ENCODE results near the gene PPIE.
"Not testable (repeated sequence)": the region's sequence is repeated elsewhere in the genome, so short reads cannot be mapped to it uniquely, and the experiment has no call there.

The PPIE gene

GRCh38 chr1:39758556-39759435 lies 20.1 kb downstream of the PPIE start:
- no peak overlapping the region for H3K9ac ChIP-seq (ENCODE audit: low read length in 2 of 2)

GRCh38 chr1:39759436-39759726 lies 20.7 kb downstream of the PPIE start:
- Histone ChIP-seq H3K27ac (ENCODE audit: low read length) (no peak overlapping the region), H3K4me3 (ENCODE audit: low read length in 2 of 2) (no peak overlapping the region), H3K36me3 (ENCODE audit: control insufficient read depth in 2 of 2, insufficient read depth in 2 of 2, low read length in 2 of 2) (peaks cover 20 to 33% of the 10 kb centered on the region in 2 donors), H3K4me1 (ENCODE audit: control insufficient read depth, insufficient read depth, low read length) (no peaks in the 10 kb centered on the region), H3K27me3 (ENCODE audit: control insufficient read depth in 1 of 2, insufficient read depth in 2 of 2, low read length in 2 of 2) (no peaks in the 10 kb centered on the region), H3K9ac (ENCODE audit: low read length in 2 of 2) (no peak overlapping the region), H3K9me3 (ENCODE audit: control insufficient read depth in 2 of 2, low read length in 2 of 2) (no peaks in the 10 kb centered on the region)

More at GRCh38 chr1:39758556-39759435, 20.1 kb downstream of the PPIE start:
- Histone ChIP-seq H3K27me3 (ENCODE audit: control insufficient read depth in 1 of 2, insufficient read depth in 2 of 2, low read length in 2 of 2) (no peaks in the 10 kb centered on the region), H3K9me3 (ENCODE audit: control insufficient read depth in 2 of 2, low read length in 2 of 2) (no peaks in the 10 kb centered on the region), H3K4me3 (ENCODE audit: low read length in 2 of 2) (no peak overlapping the region), H3K4me1 (ENCODE audit: control insufficient read depth, insufficient read depth, low read length) (no peaks in the 10 kb centered on the region), H3K36me3 (ENCODE audit: control insufficient read depth in 2 of 2, insufficient read depth in 2 of 2, low read length in 2 of 2) (peaks cover 23 to 36% of the 10 kb centered on the region in 2 donors), H3K27ac (ENCODE audit: low read length) (no peak overlapping the region)

- Histone ChIP-seq H3K4me1 (ENCODE audit: control insufficient read depth, insufficient read depth, low read length) (no peaks in the 10 kb centered on the region), H3K27me3 (ENCODE audit: control insufficient read depth in 1 of 2, insufficient read depth in 2 of 2, low read length in 2 of 2) (no peaks in the 10 kb centered on the region), H3K27ac (ENCODE audit: low read length) (no peak overlapping the region), H3K9ac (ENCODE audit: low read length in 2 of 2) (no peak overlapping the region), H3K36me3 (ENCODE audit: control insufficient read depth in 2 of 2, insufficient read depth in 2 of 2, low read length in 2 of 2) (peaks cover 15 to 25% of the 10 kb centered on the region in 2 donors), H3K4me3 (ENCODE audit: low read length in 2 of 2) (no peak overlapping the region), H3K9me3 (ENCODE audit: control insufficient read depth in 2 of 2, low read length in 2 of 2) (no peaks in the 10 kb centered on the region)
Observed at GRCh38 chr1:39760074-39761008, 21.7 kb downstream of the PPIE start.

- H3K4me3 ChIP-seq (ENCODE audit: low read length in 2 of 2) = no peak overlapping the region
- H3K27me3 ChIP-seq (ENCODE audit: control insufficient read depth in 1 of 2, insufficient read depth in 2 of 2, low read length in 2 of 2) = no peaks in the 10 kb centered on the region
- no peaks in the 10 kb centered on the region for H3K4me1 ChIP-seq (ENCODE audit: control insufficient read depth, insufficient read depth, low read length)
- peaks cover 11 to 21% of the 10 kb centered on the region in 2 donors for H3K36me3 ChIP-seq (ENCODE audit: control insufficient read depth in 2 of 2, insufficient read depth in 2 of 2, low read length in 2 of 2)
- no peak overlapping the region for H3K9ac ChIP-seq (ENCODE audit: low read length in 2 of 2)
- no peak overlapping the region for H3K27ac ChIP-seq (ENCODE audit: low read length)
- H3K9me3 ChIP-seq (ENCODE audit: control insufficient read depth in 2 of 2, low read length in 2 of 2) = no peaks in the 10 kb centered on the region
Observed at GRCh38 chr1:39761016-39761415, 22.3 kb downstream of the PPIE start.

GRCh38 chr1:39761557-39762260 lies 23.0 kb downstream of the PPIE start:
- Histone ChIP-seq H3K36me3 (ENCODE audit: control insufficient read depth in 2 of 2, insufficient read depth in 2 of 2, low read length in 2 of 2) (peaks cover 11 to 21% of the 10 kb centered on the region in 2 donors), H3K4me3 (ENCODE audit: low read length in 2 of 2) (no peak overlapping the region), H3K9ac (ENCODE audit: low read length in 2 of 2) (no peak overlapping the region), H3K27ac (ENCODE audit: low read length) (no peak overlapping the region), H3K4me1 (ENCODE audit: control insufficient read depth, insufficient read depth, low read length) (no peaks in the 10 kb centered on the region), H3K27me3 (ENCODE audit: control insufficient read depth in 1 of 2, insufficient read depth in 2 of 2, low read length in 2 of 2) (no peaks in the 10 kb centered on the region), H3K9me3 (ENCODE audit: control insufficient read depth in 2 of 2, low read length in 2 of 2) (no peaks in the 10 kb centered on the region)

- no peaks in the 10 kb centered on the region for H3K9me3 ChIP-seq (ENCODE audit: control insufficient read depth in 2 of 2, low read length in 2 of 2)
- peaks cover 7 to 12% of the 10 kb centered on the region in 2 donors for H3K36me3 ChIP-seq (ENCODE audit: control insufficient read depth in 2 of 2, insufficient read depth in 2 of 2, low read length in 2 of 2)
- no peak overlapping the region for H3K9ac ChIP-seq (ENCODE audit: low read length in 2 of 2)
- H3K4me3 ChIP-seq (ENCODE audit: low read length in 2 of 2) = no peak overlapping the region
- no peak overlapping the region for H3K27ac ChIP-seq (ENCODE audit: low read length)
- H3K27me3 ChIP-seq (ENCODE audit: control insufficient read depth in 1 of 2, insufficient read depth in 2 of 2, low read length in 2 of 2) = no peaks in the 10 kb centered on the region
- H3K4me1 ChIP-seq (ENCODE audit: control insufficient read depth, insufficient read depth, low read length) = no peaks in the 10 kb centered on the region
Observed at GRCh38 chr1:39762550-39763540, 24.2 kb downstream of the PPIE start.

GRCh38 chr1:39763619-39764374 lies 25.1 kb downstream of the PPIE start:
- H3K27me3 ChIP-seq (ENCODE audit: control insufficient read depth in 1 of 2, insufficient read depth in 2 of 2, low read length in 2 of 2); H3K9ac ChIP-seq (ENCODE audit: low read length in 2 of 2); H3K9me3 ChIP-seq (ENCODE audit: control insufficient read depth in 2 of 2, low read length in 2 of 2); H3K36me3 ChIP-seq (ENCODE audit: control insufficient read depth in 2 of 2, insufficient read depth in 2 of 2, low read length in 2 of 2); H3K4me3 ChIP-seq (ENCODE audit: low read length in 2 of 2); H3K4me1 ChIP-seq (ENCODE audit: control insufficient read depth, insufficient read depth, low read length); H3K27ac ChIP-seq (ENCODE audit: low read length): not testable (repeated sequence)

GRCh38 chr1:39764512-39764911 lies 25.8 kb downstream of the PPIE start:
- not testable (repeated sequence) for H3K4me3 ChIP-seq (ENCODE audit: low read length in 2 of 2); H3K36me3 ChIP-seq (ENCODE audit: control insufficient read depth in 2 of 2, insufficient read depth in 2 of 2, low read length in 2 of 2); H3K9me3 ChIP-seq (ENCODE audit: control insufficient read depth in 2 of 2, low read length in 2 of 2); H3K27ac ChIP-seq (ENCODE audit: low read length); H3K27me3 ChIP-seq (ENCODE audit: control insufficient read depth in 1 of 2, insufficient read depth in 2 of 2, low read length in 2 of 2); H3K9ac ChIP-seq (ENCODE audit: low read length in 2 of 2); H3K4me1 ChIP-seq (ENCODE audit: control insufficient read depth, insufficient read depth, low read length)

- not testable (repeated sequence) for H3K4me1 ChIP-seq (ENCODE audit: control insufficient read depth, insufficient read depth, low read length); H3K36me3 ChIP-seq (ENCODE audit: control insufficient read depth in 2 of 2, insufficient read depth in 2 of 2, low read length in 2 of 2); H3K27ac ChIP-seq (ENCODE audit: low read length); H3K9ac ChIP-seq (ENCODE audit: low read length in 2 of 2); H3K27me3 ChIP-seq (ENCODE audit: control insufficient read depth in 1 of 2, insufficient read depth in 2 of 2, low read length in 2 of 2); H3K9me3 ChIP-seq (ENCODE audit: control insufficient read depth in 2 of 2, low read length in 2 of 2); H3K4me3 ChIP-seq (ENCODE audit: low read length in 2 of 2)
Observed at GRCh38 chr1:39766466-39766865, 27.8 kb downstream of the PPIE start.

Data from stomach smooth muscle (tissue), 2 donors.